ENCODE measurements around the gene KIF26A. TPM values are rescaled to one million over a fixed set of nuclear protein-coding genes. Genes with fewer than 3 reads are reported as not detected.

Gene KIF26A
- total and polyA plus RNA-seq, 2 of the 4 experiments (the other 2 are of a cell fraction), result not detected

- no peak overlapping the region for H2AK9ac ChIP-seq (replicated peaks; ENCODE audit: low read depth, low read length, poor library complexity)
- no peak overlapping the region for H4K5ac ChIP-seq (ENCODE audit: low read depth, low read length)
- no peaks in the 10 kb centered on the region for H3K9me1 ChIP-seq (ENCODE audit: insufficient read depth, low read length)
- no peak overlapping the region for H2BK5ac ChIP-seq (ENCODE audit: low read depth, low read length, poor library complexity, severe bottlenecking)
- no peak overlapping the region for H4K91ac ChIP-seq (ENCODE audit: insufficient read depth, low read depth, low read length)
- 59% methylated on average over 12 of the region's 27 CpGs; no CpG with 5 or more reads in 1 of the 2 experiments for WGBS, 2 experiments (ENCODE audit: extremely low coverage in 2 of 2, insufficient read length in 1 of 2)
- H3K4me1 ChIP-seq (ENCODE audit: control insufficient read depth, insufficient read depth, low read length), result no peaks in the 10 kb centered on the region
- no TSS peak for BruUV-seq (replicated peaks)
- in situ Hi-C loops (cut with MboI; ENCODE audit: low sequenced_read_pairs) (no loop called here), intact Hi-C loops (cut with micrococcal nuclease) (no loop called here), dilution Hi-C loops (cut with HindIII; ENCODE audit: low sequenced_read_pairs, unreplicated experiment) (no loop called here)
- H3K14ac ChIP-seq (replicated peaks; ENCODE audit: low read depth, low read length), result no peak overlapping the region
- H3K18ac ChIP-seq (ENCODE audit: low read depth, low read length), result no peak overlapping the region
- H3K4me3 ChIP-seq (ENCODE audit: insufficient read depth, low read depth, low read length), result no peak overlapping the region
- no peak overlapping the region for H3K4ac ChIP-seq (ENCODE audit: low read depth, low read length)
- H2AFZ ChIP-seq (replicated peaks; ENCODE audit: low read length, poor library complexity), result no peak overlapping the region
- no peaks in the 10 kb centered on the region for H3K36me3 ChIP-seq (ENCODE audit: control insufficient read depth, insufficient read depth, low read length)
- DNase-seq (no peak), ATAC-seq (ENCODE audit: low read depth) (no peak)
- no peaks in the 10 kb centered on the region for H4K20me1 ChIP-seq (ENCODE audit: insufficient read depth, low read length)
- no peak overlapping the region for H2BK120ac ChIP-seq (ENCODE audit: low read depth, low read length)
- H3K9ac ChIP-seq (ENCODE audit: low read depth, low read length), result no peak overlapping the region
- ChIA-PET POLR2A (ENCODE audit: unreplicated experiment) (no interaction called here), CTCF (no interaction called here)
- no peak overlapping the region for H4K8ac ChIP-seq (ENCODE audit: low read depth in 2 of 2, low read length in 2 of 2)
- H3K23ac ChIP-seq (ENCODE audit: low read depth, low read length), result no peak overlapping the region
- no peaks in the 10 kb centered on the region for H3K79me1 ChIP-seq (ENCODE audit: low read depth in 1 of 2, low read length in 2 of 2)
- no peak overlapping the region for H2BK15ac ChIP-seq (ENCODE audit: low read depth, low read length)
- peaks cover 20% of the 10 kb centered on the region; the same call in 1 of the 2 replicates for H3K9me3 ChIP-seq (ENCODE audit: control insufficient read depth, insufficient read depth, low read length)
- H2BK20ac ChIP-seq (ENCODE audit: low read depth, low read length), result no peak overlapping the region
- TF ChIP-seq MAZ (IDR thresholded peaks at IDR 0.05; ENCODE audit: borderline replicate concordance, low read depth, low read length) (no peak), RCOR1 (IDR thresholded peaks at IDR 0.05; ENCODE audit: insufficient replicate concordance, low read length) (no peak), RAD21 (IDR thresholded peaks at IDR 0.05; ENCODE audit: low read length) (no peak)
- H2AK5ac ChIP-seq (ENCODE audit: low read depth, low read length), result no peak overlapping the region
- H3K56ac ChIP-seq (ENCODE audit: extremely low read depth, insufficient read depth, low read length), result no peak overlapping the region
- no peak overlapping the region for H3K4me2 ChIP-seq (ENCODE audit: low read depth, low read length)
- H3K27me3 ChIP-seq (ENCODE audit: control insufficient read depth, insufficient read depth, low read length), result no peaks in the 10 kb centered on the region
- no peak overlapping the region for H3K27ac ChIP-seq (ENCODE audit: insufficient read depth, low read length)
Measured at GRCh38 chr14:104187121-104187889, 48.9 kb downstream of the KIF26A start.

All from IMR-90 (cell line).